GM19395 (cell line): ENCODE data around the gene EXOSC6.
A peak's percentile ranks its signal among the peaks of the same experiment; 100 is the strongest.
"Not testable (repeated sequence)": the region's sequence is repeated elsewhere in the genome, so short reads cannot be mapped to it uniquely, and the experiment has no call there.

ENCODE experiments used
- ATAC-seq: cut with Tn5 transposase; IDR thresholded peaks from one replicate; pipeline ENCODE4 v1.9.1; 2021; ENCODE audit warnings: mild to moderate bottlenecking, moderate library complexity; ENCODE audit not compliant: unreplicated experiment

Gene EXOSC6

GRCh38 chr16:70255574-70255973, 3.8 kb upstream of the EXOSC6 start:
- no peak for ATAC-seq

- ATAC-seq, result no peak
These were observed 3.2 kb upstream of the EXOSC6 start for GRCh38 chr16:70254965-70255286.

DNA sequence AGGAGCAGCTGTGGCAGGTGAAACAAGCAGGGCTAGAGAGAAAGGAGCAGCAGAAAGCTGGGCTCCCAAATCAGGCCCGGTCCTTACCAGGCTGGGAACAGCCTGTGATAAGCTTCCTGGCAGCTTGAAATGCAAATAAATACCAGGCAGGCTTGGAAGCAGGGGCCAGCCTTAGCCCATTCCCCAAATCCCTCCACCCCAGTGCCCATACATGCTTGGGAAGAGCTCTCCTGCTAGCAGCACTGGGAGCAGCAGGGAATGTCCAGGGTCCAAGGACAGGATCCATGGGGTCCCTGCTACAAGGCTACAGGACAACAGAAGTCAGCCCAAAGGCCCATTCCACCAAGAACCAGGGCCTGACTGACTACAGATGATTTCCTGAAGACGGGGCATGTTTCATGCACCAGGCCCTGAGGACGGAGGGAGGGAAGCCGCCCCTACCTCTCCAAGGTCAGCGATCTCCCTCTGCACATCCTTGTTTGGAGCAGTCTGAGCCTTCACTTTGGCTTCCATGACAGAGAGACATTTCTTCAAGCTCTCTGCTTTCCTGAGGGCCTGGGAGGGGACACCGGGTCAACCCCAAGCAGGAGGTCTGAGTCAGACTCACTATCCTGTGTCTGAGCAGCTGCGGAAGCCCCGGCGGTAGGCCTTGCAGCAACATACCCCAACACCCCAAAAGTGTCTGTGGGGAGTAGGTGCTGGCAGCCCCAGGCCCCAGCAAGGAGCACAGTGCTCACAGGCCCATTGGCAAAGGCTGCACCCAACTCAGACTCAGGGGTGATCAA, 2.6 kb upstream of the EXOSC6 start:
- no peak for ATAC-seq

DNA sequence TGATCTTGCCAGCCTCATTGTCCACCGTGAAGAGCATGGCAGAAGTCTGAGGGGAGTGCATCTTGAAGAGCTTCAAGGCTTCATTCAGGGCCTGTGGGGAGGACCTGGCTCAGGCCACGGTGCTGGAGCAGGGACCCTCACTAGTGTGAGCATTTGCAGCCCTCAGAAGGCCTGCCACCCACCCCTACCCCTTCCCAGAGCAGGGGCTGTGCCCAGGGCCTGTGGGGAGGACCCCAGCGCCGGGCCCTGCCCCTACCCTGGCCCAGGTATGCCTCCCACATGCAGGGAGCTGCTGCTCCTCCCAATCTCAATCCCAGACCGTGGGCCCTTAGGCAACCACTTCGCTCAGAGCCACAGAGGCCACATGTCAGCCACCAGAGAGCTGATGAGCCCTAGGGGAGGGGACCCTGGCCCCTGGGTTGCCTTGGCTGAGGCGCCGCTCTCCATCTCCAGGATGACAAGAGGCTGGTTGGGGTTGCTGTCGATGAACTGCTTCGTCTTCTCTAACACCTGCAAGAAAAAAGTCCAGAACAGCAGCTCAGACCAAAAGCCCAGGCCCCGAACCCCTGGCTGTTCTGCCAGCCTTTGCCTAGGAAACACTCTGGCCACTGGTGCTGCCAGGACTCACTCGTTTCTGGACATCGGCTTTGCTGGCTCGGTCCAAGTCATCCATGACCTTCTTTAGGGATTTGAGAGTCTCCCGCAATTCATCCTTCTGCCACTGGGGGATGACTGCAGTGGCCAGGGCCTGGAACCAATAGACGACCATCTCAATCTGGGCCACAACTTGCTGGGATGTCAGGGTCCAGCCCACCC, 1.8 kb upstream of the EXOSC6 start:
- no peak for ATAC-seq

- no peak for ATAC-seq
These were observed 732 bp upstream of the EXOSC6 start for GRCh38 chr16:70252355-70252988.

DNA sequence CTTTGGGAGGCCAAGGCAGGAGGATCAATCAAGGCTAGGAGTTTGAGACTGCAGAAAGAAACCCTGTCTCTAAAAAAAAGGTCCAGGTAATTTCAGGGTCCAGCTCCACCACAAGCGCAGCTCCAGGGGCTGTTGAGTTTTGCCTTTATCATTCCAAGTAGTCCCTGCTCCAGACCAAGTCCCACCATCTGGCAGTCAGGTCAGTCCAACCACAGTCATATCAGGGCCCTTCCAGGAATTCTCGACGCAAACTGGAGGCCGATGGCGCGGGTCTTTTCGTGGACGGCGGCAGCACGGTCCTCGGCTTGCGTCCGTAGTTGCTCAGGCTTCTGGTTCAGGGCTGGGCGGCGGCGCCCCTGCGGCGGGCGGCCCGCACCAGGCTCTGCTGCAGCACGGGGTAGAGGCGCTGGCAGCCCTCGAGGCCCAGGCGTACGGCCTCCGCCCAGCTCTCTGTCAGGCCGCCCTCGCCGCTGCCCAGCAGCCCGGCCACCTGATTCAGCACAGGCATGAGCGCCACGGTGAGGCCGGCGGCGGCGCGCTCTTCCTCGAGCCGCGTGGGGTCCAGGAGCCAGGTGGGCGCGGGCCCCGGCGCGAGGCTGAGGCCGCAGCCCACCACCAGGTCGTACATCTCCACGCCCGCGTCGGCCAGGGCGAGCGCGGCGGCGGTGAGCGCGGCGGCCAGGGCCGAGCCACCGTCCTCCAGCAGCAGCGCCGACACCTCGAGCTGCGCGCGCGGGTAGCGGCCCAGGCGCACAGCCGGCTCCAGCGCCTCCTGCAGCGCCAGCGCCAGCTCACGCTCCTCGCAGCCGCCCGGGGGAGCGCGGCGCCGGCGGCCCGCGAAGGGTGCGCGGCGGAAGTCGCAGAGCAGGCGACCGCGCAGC, 752 bp downstream of the EXOSC6 start:
- peak; percentile 43 for ATAC-seq

DNA sequence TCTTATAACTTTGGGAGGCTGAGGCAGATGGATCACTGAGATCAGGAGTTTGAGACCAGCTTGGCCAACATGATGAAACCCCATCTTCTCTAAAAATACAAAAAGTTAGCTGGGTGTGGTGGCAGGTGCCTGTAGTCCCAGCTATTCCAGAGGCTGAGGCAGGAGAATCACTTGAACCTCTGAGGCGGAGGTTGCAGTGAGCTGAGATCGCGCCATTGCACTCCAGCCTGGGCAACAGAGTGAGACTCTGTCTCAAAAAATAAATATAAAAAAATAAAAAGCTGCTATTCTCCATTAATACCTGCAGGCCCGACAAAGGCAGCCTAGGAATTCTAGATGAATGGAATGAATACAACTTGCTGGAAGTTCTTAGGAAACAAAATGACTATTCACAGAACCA, 2.0 kb downstream of the EXOSC6 start:
- not testable (repeated sequence) for ATAC-seq

DNA sequence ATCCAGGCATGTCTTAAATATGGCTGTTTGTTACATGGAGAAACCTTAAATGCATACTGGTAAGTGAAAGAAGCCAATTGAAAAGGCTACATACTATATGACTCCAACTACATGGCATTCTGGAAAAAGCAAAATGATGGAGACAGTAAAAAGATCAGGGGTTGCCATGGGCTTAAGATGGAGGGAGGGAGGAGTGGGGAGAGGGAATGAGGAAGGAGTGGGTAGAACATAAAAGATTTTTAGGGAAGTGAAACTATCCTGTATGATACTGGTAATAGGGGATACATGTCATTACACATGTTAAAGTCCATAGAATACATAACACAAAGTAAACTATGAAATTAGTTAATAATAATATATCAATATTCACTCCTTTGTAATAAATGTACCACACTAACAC, 13.0 kb downstream of the EXOSC6 start:
- ATAC-seq, result not testable (repeated sequence)

- ATAC-seq, result not testable (repeated sequence)
These were observed 19.9 kb downstream of the EXOSC6 start for GRCh38 chr16:70231831-70232230.

GRCh38 chr16:70226024-70226423, 25.7 kb downstream of the EXOSC6 start:
- ATAC-seq, result not testable (repeated sequence)

GRCh38 chr16:70225430-70225829, 26.3 kb downstream of the EXOSC6 start:
- not testable (repeated sequence) for ATAC-seq

- not testable (repeated sequence) for ATAC-seq
These were observed 27.1 kb downstream of the EXOSC6 start for GRCh38 chr16:70224645-70225044.

- ATAC-seq, result not testable (repeated sequence)
These were observed 27.7 kb downstream of the EXOSC6 start for GRCh38 chr16:70223971-70224513.

GRCh38 chr16:70223216-70223615, 28.5 kb downstream of the EXOSC6 start:
- not testable (repeated sequence) for ATAC-seq

GRCh38 chr16:70222574-70222973, 29.2 kb downstream of the EXOSC6 start:
- not testable (repeated sequence) for ATAC-seq

- ATAC-seq, result not testable (repeated sequence)
These were observed 33.2 kb downstream of the EXOSC6 start for GRCh38 chr16:70218586-70218985.

- ATAC-seq, result not testable (repeated sequence)
These were observed 45.4 kb downstream of the EXOSC6 start for GRCh38 chr16:70206382-70206781.

GRCh38 chr16:70204668-70205405, 46.9 kb downstream of the EXOSC6 start:
- ATAC-seq, result not testable (repeated sequence)

DNA sequence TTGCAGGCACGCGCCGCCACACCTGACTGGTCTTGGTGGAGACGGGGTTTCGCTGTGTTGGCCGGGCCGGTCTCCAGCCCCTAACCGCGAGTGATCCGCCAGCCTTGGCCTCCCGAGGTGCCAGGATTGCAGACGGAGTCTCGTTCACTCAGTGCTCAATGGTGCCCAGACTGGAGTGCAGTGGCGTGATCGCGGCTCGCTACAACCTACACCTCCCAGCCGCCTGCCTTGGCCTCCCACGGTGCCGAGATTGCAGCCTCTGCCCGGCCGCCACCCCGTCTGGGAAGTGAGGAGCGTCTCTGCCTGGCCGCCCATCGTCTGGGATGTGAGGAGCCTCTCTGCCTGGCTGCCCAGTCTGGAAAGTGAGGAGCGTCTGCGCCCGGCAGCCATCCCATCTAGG, 47.7 kb downstream of the EXOSC6 start:
- not testable (repeated sequence) for ATAC-seq

- not testable (repeated sequence) for ATAC-seq
These were observed 48.2 kb downstream of the EXOSC6 start for GRCh38 chr16:70203508-70203907.
